GM19043 (cell line): ENCODE results near the gene FOXF1.

ENCODE experiments used
- ATAC-seq: cut with Tn5 transposase; IDR thresholded peaks from one replicate; pipeline ENCODE4 v1.9.1; 2021; ENCODE audit warnings: low read depth; ENCODE audit not compliant: unreplicated experiment

FOXF1 gene

DNA sequence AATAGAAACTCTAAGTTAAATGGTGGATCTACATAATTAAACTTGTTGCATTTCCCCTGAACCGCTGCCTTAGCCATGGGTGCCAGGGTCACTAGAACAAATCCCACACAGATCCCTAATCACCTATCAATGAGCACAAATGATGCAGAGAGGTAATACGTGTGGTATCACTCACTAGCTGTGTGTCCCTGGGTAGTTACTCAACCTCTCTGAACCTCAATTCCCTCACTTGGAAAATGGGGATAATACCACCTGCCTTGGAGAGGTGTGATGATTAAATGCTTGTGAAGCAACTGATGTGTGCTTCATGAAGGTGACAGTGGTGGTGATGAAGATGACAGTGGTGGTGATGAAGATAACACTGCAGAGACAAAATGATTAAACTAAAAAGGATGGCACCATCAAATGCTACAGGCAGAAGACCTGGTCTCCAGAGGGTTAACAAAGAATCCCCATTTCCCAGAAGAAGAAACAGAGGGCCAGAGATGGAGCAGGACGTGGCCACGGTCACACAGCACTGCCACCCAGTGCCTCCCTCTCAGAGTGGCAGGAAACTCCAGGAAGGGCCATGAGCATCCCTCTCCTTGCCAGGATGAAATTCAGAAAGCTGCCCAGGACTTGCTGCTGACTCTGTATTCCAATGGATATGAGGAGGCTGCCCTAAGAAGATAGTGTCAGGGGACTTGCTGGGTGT, 17.9 kb upstream of the FOXF1 start:
- no peak for ATAC-seq

DNA sequence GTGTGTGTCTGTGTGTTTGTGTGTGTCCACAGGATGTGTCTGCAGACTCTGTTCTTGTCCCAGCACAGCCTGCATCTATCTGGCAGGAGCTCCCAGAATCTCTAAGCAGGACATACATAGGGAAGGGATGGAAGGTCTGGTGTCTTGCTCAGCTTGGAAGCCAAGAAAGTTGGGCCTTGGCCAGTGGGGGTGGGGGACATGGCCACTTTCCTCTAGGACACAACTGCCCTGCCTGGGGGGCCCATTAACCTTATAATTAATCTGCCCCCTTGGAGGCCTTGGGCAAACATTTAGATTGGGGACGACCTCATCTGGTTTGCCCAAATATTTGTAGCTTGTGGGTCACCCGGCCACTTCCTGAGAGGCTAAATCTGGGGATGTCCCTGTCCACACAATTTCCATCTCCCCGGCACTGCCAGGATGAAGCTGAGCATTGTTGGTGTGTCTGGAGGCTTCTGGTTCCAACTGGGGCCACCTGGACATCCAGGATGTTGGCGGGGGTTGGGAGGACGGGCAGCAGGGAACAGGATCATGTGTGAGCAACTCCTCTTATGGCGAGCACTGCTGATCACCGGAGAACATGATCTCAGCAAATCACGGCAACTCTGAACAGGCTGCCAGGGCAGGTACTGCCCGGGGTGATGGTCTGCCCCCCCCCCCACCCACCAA, 17.2 kb upstream of the FOXF1 start:
- ATAC-seq: no peak

DNA sequence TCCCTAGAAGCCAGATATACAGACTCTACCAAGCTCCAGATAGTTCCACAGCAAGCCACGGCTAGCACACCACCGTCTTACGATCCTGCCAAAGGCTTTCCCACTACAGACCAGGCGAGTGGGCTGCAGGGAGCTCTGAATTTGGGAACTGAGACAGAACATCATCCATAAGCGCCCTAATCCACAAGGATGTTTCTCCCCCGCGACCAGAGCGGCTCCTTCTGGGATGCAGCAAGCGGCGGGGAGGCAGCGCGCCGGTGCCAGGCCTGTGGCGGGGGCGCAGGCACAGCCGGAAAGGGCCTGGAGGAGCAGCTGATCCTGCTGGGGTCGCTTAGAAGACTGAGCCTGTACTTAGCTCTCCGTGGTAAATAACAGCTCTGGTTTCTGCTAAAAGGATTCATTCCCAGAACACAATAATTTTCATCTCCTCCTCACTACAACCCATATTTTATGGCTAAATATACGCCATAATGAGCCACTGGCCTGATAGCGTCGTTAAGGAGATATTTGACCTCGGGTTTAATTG, 16.2 kb upstream of the FOXF1 start:
- no peak for ATAC-seq

DNA sequence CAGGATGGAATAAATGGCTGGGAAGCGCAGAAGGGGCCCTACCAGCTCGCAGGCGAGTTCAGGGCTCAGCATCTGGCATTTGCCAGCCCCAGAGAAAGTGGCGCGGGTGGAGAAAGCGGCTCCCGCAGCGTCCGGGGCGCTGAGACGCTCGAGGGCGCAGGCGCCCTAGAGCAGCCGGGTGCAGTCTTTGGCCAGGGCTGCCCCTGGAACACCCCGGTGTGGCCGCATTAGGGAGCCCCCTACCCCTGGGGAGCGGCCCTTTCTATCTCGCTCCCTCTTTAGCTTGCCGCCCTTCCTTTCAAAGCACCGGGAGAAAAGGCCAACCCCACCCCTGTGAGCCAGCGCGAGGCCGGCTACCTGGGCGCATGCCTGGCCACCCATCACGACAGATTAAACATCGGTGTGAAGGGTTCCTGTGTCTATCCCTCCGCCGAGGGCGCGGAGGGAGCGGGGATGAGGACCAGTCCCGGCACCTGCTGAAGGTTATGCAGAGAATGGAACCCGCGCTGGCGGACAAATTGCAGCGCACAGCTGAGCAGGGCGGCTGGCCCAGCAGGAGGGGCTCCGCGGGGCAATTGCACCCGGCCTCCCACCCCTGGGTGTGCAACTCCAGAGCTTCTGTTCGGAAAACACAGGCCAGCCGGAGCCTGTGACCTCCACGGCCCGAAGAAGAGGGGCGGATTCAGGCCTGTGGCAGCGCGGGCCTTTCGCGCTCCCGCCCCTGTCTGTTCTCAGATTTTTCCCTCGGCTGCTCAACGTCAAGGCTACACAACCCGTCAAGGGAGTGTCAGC, 15.6 kb upstream of the FOXF1 start:
- ATAC-seq: no peak

DNA sequence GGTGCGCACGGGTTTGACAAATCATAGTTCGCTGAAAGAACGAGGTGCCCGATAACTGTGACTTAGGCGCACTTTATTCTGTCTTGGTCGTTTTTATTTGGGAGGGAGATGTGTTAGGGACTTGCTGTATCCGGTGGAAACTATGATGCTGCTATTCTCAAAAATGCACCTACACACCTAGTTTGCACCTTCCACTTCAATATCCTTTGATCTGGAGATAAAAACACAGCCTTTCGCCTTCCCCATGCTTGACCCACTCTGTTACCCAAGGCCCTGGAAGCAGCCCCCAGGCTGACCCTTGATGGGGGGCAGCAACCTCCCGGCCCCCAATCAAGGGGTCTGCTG, 15.0 kb upstream of the FOXF1 start:
- no peak for ATAC-seq

DNA sequence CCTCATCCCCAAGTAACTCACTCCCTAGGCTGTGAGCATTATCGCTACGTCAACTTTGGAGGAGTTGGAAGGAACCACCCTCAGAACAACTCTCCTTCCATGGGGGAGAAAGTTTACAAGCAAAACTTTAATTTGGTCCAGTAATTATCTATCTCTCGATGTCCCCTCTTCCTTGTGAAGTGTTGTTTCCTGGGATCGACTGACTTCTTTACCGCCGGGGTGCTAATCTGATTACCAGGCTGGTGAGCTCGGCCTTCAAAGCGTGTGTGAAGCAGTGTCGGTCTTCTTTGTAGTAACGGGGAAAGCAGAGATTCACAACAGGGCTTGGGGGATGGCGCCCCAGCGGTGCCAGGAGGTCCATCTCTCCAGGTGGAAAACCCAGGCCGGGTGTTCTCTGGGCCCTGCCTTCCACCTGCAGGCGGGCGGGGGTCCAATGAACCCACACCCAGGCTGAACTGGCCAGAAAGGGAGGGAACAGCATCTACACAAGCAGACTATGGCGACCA, 14.5 kb upstream of the FOXF1 start:
- ATAC-seq: no peak

DNA sequence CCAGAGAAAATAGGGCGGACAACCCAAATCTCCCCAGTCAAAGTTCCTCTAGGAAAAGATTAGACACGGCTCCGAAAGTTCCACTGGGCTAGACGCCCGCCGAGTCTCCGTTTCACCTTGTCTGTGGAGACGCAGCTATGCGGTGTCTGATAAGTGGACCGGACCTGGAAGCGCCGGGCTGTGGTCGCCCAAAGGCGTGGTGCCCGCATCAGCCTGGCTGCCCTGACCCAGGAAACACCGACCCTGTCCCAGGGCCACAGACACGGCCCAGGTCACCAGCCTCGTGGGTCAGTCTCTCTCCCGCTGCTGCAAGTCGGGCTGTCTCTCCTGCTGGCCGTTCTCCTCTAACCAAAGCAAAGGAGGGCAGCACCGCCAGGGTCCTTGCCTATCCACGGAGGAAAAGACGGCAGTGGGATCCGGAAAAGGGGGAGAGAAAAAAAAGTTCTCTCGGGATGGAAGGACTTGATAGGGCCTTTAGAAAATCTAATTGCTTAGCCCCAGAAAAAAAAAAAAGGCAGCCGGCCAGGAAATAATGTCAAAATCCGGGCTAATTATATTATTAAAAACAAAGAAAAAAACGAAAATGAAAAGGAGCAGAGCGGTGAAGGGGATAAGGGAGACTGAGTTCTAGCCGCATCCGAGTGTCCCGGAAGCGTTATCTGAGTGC, 13.9 kb upstream of the FOXF1 start:
- ATAC-seq: no peak

DNA sequence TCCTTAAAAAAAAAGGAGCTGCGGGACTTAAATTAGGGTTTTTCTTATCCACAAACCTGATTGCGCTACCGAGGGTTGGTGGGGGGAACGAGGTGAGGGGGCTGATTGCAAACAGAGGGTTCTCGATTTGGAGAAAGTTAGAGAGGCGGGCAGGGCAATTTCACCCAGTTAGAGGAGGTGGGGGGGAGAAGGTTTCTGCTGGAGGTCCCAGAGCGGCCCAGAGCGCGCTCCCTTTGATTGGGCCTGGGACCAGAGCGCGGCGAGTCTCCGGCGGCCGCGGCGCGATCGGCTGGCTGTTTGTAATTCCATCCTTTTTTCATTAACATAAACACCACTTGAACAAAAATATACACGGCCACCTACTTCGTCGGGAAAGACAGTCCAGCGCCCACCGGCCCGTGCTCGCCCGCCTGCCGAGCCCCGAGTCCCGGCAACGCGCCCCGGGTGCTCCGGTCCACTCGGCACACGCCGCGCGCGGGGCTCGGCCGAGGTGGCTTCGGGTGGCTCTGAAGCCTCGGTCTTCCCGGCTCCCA, 13.3 kb upstream of the FOXF1 start:
- no peak for ATAC-seq

DNA sequence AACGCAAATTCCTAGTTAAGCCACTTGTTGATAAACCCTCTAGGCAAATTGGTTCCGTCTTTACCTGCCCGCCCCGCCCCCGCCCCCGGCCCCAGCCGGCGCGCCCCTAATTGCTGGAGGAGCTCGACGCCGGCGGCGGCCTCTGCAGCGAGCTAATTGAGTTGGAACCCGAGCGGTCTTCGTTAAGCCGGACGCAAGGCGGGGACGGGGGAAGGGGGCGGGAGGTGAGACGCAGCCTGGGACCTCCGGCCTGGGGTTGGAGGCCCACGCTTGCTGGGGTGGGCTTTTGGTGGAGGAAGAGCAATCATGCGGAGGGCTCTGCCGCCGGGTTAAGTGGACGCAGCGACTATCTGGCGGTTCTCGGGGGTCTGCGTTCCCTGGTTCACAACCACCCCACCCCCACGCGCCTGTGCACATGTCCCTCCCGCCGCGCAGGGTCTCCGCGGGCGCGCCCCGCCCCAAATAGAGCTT, 12.7 kb upstream of the FOXF1 start:
- no peak for ATAC-seq

DNA sequence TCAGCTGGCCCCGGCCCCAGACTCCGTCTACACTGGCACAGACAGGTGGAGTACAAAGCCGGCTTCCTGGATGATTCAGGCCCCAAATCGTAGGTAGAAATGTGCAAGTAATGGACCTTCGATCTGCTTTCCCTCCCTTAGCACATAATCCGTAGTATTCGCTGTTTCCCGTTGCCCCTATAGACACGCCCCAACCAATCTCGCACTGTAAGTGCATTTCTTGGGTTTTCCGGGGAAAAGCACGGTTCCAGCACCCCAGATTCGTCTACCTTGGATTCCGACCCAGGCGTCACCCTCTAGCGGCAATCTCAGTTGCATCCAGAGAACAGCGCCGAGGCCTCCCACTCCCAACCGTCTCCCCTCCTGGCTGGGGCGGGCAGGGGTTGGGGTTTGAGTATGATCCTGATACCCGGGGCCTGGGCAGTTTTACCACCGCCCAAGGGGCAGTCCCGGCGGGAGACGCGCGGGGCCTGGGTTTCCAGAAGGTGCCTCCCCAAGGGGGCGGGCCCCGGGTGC, 12.1 kb upstream of the FOXF1 start:
- no peak for ATAC-seq

DNA sequence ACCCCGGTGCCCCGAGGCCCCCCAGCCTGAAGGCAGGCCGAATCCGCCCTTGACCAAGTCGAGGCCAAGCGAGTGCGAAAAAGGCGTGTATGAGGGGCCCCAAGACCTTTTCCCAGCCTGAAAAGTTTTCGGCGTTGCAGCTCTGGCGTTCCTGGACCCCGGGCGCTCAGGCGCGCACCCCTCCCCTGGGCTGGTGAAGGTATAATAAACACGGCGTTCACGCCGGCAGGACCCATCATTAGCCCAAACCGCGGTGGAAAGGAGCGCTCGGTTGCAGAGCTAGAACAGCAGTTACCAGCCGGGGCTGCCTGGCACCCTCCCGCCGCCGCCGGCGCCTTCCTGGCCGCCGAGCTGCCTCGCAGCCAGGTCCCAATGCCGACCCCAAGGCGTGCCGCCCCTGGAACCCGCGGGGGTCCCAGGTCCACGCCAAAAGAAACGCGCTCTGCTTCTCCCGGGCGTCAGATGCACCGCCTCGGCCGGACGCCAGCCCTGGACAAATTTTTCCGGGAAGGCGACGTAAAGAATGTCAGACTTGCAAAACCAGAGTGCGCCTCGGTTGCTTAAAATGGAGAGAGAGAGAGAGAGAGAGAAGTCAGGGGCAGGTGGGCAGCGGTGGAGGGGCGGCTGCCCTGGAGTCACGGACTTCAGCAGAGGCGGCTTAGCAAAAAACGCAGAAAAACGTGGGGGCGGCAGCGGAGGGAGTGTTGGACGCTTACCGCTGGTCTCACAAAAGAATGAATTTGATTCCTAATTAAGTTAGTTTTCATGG, 11.5 kb upstream of the FOXF1 start:
- ATAC-seq: no peak

DNA sequence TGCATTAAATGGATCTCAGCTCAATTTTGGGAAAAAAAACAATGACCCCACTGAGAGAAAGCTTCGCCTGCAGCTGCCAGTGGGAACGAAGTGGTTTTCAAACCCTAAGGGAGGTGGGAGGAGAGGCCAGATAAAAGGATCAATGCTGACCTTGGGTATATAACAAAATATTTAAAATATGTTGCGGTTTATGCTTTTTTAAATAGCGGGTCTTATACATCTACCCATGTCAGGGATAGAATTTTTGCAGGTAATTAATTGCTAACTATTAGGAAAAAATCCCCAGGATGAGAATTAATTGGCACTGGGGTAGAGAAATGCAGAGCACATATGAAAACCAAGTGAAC, 10.9 kb upstream of the FOXF1 start:
- no peak for ATAC-seq

DNA sequence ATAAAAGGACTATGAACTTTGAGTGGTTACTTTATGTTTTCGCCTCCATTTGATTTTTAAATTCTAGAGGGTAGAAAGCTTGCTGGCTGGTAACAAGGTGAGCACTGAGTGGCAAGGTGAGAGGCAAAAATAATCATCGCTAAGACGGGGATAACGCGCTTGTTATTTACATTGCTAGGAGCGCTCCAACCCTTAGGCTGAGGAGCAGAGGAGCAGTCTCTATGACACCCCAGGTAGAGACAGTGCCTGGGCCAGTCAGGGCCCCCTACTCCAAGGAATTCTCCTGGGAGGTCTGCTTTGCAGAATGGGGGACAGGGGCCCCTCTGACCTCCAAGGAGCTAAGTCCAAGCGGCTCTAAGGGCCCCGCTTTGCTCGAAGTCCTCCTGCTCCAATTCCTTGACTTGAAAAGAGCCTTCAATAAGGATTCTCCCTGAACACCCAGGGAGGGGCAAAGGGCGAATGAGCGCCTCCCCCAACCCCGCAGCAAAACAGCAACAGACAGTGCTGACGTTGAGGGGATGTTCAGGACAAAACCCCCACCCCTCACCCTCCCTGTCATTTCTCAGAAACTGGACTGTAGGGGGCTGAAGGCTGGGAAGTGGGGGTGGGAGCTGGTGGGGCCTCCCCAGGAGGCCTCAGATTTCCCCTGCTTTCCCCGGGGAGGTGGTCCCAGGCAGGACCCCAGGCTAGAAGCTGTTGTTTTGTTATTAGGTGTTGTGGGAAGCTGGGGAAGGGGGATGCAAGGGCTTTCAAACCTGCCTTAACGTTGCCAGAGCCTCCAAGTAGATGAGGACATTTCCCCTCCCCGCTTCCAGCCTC, 10.2 kb upstream of the FOXF1 start:
- ATAC-seq: no peak

DNA sequence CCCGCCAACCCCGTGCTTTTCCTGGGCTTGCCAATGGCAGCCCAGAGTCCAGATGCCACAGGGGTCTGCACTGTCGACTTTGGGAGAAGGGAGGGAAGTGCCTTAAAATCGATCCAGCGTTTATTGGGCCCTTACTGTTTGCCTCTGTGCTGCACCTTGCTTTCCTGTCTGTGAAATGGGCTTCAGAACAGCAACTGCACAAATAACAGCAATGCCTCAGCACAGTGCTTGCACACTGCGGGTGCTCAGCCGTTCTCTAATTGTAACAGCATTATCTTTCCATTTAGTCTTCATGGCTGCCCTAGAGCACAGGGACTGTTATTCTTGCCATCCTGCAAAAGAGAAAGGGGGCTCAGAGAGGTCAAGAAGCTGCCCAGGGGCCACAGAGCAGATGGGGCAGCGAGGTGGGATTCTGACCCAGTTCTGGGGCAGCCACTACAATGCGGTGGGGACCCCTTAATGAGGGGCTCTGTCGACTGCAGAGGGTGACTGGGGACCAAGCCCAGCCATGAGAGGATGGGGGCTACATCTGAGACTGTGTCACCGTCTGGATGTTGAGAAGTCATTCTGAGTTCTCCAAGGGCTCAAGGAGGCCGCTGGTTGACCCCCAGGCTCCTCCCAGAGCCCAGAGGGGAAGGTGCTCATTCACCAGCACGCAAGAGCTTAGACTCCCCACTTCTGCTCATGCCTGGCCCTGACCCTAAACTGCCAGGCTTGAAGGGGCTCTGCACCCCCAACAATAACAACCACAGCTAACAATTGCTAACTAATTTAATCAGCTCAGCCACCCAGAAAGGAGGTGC, 9.4 kb upstream of the FOXF1 start:
- no peak for ATAC-seq

DNA sequence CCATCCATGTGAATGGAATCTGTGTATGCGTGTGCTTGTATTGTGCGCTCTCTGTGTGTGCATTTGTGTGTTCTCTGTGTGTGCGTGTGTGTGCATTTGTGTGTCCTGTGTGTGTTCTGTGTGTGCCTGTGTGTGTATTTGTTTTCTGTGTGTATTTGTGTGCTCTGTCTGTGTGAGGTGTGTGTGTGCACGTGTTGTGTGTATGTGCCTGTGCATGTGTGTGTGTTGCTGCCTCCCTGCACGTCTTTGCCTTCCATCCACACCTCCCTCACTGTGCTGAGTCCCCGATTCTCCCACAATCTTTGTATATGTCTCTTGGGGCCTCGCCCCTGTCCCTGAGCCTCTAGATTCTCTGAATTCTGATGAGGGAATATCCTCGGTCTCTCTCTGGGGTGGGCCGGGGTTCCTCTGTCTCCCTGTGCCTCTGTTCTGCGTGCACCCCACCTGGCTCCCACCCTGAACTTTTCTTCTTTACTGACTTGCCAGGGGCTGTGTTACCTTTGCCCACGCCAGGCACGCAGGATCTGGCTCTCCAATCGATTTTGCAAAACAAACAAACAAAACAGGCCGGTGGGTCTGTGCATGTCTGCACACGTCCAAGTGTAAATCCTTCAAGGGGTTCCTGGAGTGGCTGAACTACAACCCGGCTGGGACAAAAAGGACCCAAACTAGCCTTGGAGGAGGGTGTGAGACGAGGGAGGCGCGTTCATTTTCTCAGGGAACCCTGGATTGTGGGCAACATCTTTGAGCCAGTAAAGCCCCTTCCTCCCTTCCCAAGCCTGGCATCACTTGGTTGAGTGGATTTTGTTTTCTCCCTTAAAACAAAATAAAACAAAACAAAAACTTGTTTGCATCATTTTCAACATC, 8.1 kb upstream of the FOXF1 start:
- ATAC-seq: no peak

DNA sequence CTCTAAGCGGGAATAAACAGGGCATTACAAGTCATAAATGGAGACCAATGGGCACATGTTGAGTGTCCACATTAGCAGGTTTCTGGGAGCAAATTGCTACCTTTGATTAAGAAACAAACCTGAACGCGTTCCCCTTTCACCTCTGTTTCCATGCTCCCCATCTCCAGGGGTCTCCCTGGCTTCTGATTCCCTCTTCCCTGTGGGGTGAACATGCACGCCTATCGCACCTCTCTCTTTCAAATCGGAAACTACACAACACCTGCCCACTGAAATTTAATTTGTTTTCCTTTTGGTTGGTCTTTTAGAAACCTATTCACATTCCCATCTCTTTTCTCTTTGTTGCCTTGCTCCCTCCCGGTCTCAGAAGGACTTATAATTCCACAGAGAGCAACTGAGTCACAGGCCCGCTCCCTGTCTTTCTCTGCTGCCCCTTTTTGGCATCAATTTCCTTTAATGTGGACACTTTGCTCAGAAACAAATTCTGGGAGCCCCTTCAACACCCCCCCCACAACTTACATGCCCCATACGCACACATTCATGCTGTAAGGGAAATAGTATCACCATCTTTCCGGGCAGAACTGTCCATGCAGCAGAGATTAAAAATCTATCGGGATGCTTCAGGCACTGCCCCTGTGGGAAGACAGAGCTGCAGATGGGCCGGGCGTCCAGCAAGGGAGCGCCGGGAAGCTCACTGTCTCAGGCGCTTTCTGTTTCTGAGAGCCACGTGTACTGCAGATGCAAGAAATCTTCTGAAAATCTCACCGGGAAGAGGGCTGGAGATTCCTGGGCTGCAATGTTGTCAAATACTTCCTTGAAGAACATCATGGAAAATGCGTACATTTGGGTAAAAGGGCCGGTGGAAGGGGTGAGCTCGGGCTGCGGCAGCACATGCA, 7.2 kb upstream of the FOXF1 start:
- no peak for ATAC-seq
